CD8-positive, alpha-beta memory T cell (primary cell): ENCODE results near the gene ETS1. TPM values are rescaled to one million over a fixed set of nuclear protein-coding genes. Genes with fewer than 3 reads are reported as not detected.

Source experiments
- CTCF ChIA-PET: fragments of 350-600 bp; sonication (Branson Sonifier 250); formaldehyde crosslinking; loops from one replicate; lab custom pipeline; 2021; ENCODE audit warnings: antibody characterized with exemption; lab: Charles Lee
- POLR2A ChIA-PET: fragments of 350-600 bp; sonication (Branson Sonifier 250); formaldehyde crosslinking; loops from one replicate; lab custom pipeline; 2021; ENCODE audit warnings: antibody characterized with exemption; lab: Charles Lee
- DNase-seq, 5 donors: peaks; one replicate each; pipeline versions ENCODE4 v3.0.0 to v3.0.0-alpha.2; 2020 to 2022; ENCODE audit warnings: mixed read lengths in 1 of 5
- H3K27ac ChIP-seq: one replicate; pipeline ENCODE4 v1.7.0; 2013; ENCODE audit warnings: low read depth, mild to moderate bottlenecking, low read length, moderate library complexity
- H3K27me3 ChIP-seq: 2 replicates; pipeline ENCODE4 v1.7.0; 2013; ENCODE audit warnings: low read length, mild to moderate bottlenecking; ENCODE audit not compliant: insufficient read depth, poor library complexity, severe bottlenecking
- H3K36me3 ChIP-seq: 2 replicates; pipeline ENCODE4 v1.7.0; 2013; ENCODE audit warnings: mild to moderate bottlenecking, low read length, moderate library complexity; ENCODE audit not compliant: insufficient read depth
- H3K4me1 ChIP-seq: 2 replicates; pipeline ENCODE4 v1.7.0; 2013; ENCODE audit warnings: mild to moderate bottlenecking, low read length, moderate library complexity; ENCODE audit not compliant: insufficient read depth
- H3K4me3 ChIP-seq: 2 replicates; pipeline ENCODE4 v1.7.0; 2013; ENCODE audit warnings: mild to moderate bottlenecking, low read length
- H3K9me3 ChIP-seq: 2 replicates; pipeline ENCODE4 v1.7.0; 2013; ENCODE audit warnings: mild to moderate bottlenecking, low read length
- H3K27ac Mint-ChIP-seq, 8 donors: one replicate each; pipeline ENCODE4 v1.8.0; 2020 to 2021; ENCODE audit warnings: mixed read lengths in 8 of 8, mild to moderate bottlenecking in 6 of 8, inconsistent platforms in 3 of 8, moderate library complexity in 3 of 8
- H3K27me3 Mint-ChIP-seq, 2 donors: one replicate each; pipeline ENCODE4 v1.8.0; 2020 to 2021; ENCODE audit warnings: mixed read lengths in 2 of 2, mild to moderate bottlenecking in 1 of 2, moderate library complexity in 1 of 2
- H3K36me3 Mint-ChIP-seq, 3 donors: one replicate each; pipeline ENCODE4 v1.8.0; 2020 to 2021; ENCODE audit warnings: mixed read lengths in 3 of 3, inconsistent platforms in 1 of 3, mild to moderate bottlenecking in 1 of 3
- H3K4me1 Mint-ChIP-seq, 3 donors: one replicate each; pipeline ENCODE4 v1.8.0; 2020 to 2021; ENCODE audit warnings: mixed read lengths in 3 of 3, inconsistent platforms in 1 of 3, mild to moderate bottlenecking in 1 of 3
- H3K4me3 Mint-ChIP-seq, 7 donors: one replicate each; pipeline ENCODE4 v1.8.0; 2020 to 2021; ENCODE audit warnings: mixed read lengths in 7 of 7, mild to moderate bottlenecking in 6 of 7, moderate library complexity in 4 of 7, inconsistent platforms in 2 of 7
- H3K9me3 Mint-ChIP-seq, 5 donors: one replicate each; pipeline ENCODE4 v1.8.0; 2020 to 2022; ENCODE audit warnings: mixed read lengths in 5 of 5, mild to moderate bottlenecking in 3 of 5, moderate library complexity in 2 of 5, inconsistent platforms in 1 of 5
- polyA plus RNA-seq: library from polyadenylated mRNA; unstranded; fragments of 300-500 nt; fragmentation: Illumina TruSeq; gene quantifications from one replicate; pipeline ENCODE4 v1.2.3, GENCODE V29; 2021
- total RNA-seq, 2 experiments: library from RNA; stranded (reverse); gene quantifications; one replicate each; pipeline ENCODE4 v1.2.3, GENCODE V29; 2021

The ETS1 gene
- total and polyA plus RNA-seq, 3 experiments from 2014 or later: 386 to 411 (median 405) TPM

DNA sequence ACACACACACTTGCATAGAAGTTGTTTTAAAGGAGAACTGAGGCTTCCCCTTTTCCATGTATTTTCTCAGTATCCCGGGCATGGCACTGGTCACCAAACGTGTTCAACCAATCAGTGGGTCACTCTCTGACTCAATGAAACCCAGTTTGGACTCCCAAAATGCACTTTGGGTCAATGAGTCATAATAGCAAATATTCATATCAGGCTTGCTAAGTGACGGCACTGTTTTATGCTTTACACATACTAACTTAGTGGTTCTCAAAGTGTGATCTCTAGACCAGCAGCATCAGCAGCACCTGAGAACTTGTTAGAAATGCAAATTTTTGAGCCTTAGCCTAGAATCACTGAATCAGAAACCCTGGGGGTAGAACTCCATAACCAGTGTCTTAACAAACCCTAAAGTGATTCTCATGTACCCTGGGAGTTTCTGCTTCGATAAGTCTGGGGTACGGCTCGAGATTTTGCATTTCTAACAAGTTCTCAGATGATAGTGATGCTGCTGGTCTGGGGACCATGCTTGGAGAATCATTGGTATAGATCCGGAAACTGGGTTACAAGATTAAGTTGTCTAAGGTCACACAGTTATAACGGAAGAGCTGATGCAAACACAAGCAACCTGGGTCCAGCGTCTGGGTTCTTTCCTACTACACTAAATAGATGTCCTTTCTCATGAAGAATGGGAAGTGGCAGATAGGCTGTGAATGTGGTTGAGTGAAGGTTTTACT, 35.6 kb downstream of the ETS1 start:
- no peaks in the 10 kb centered on the region for H3K27me3 ChIP-seq
- Mint-ChIP-seq H3K9me3 (no peaks in the 10 kb centered on the region), H3K27me3 (no peaks in the 10 kb centered on the region), H3K4me1 (peaks cover 59 to 78% (median 74%) of the 10 kb centered on the region in 3 donors), H3K36me3 (no peaks in the 10 kb centered on the region), H3K4me3 (peak overlapping the region; percentile 11 to 71 (median 54)), H3K27ac (peak overlapping the region; percentile 76 to 98 (median 94))
- no peaks in the 10 kb centered on the region for H3K9me3 ChIP-seq
- peak in 1 of 5 donors; percentile 57 for DNase-seq
- H3K4me3 ChIP-seq: no peak overlapping the region
- H3K36me3 ChIP-seq: no peaks in the 10 kb centered on the region
- CTCF ChIA-PET: interaction anchor here (0.8 to 1.3 kb wide), 3 partner anchors 45 to 79 kb away, joined by 3 read pairs; no protein-coding TSS in a partner anchor
- H3K27ac ChIP-seq: peak overlapping the region; percentile 55
- H3K4me1 ChIP-seq: peaks cover 62% of the 10 kb centered on the region
- POLR2A ChIA-PET: interaction anchor here (0.5 to 1.3 kb wide), 3 partner anchors 26 to 73 kb away, joined by 3 to 6 read pairs (median 4); no protein-coding TSS in a partner anchor

DNA sequence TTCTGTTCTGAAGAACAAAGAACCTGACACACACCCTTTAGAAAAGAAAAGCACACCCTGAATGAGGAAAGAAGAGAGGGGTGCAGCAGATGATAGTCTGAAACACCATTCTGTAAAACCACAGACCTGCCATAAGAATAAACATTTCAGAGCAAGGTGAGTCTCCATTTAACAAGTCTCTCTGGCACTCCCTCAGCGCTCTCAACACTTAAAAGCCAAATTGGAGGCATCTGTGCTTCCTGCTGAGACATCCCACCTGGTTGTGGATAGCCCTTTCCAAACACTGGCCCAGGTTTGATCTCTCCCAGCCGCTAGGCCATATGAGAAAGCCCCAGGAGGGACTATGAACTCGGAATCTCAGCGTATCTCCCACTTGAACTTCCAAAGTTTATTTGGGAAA, 36.3 kb downstream of the ETS1 start:
- H3K4me3 ChIP-seq: no peak overlapping the region
- peak overlapping the region; percentile 15 for H3K27ac ChIP-seq
- Mint-ChIP-seq H3K4me1 (peaks cover 59 to 84% (median 77%) of the 10 kb centered on the region in 3 donors), H3K27ac (peak overlapping the region; percentile 76 to 98 (median 94)), H3K27me3 (no peaks in the 10 kb centered on the region), H3K4me3 (peak overlapping the region in 6 of 7 donors; percentile 14 to 61 (median 48)), H3K36me3 (no peaks in the 10 kb centered on the region), H3K9me3 (no peaks in the 10 kb centered on the region)
- ChIA-PET POLR2A (interaction anchor here (2.6 kb wide), 1 partner anchor 26 kb away, joined by 15 read pairs; no protein-coding TSS in a partner anchor), CTCF (no interaction called here)
- no peaks in the 10 kb centered on the region for H3K9me3 ChIP-seq
- no peaks in the 10 kb centered on the region for H3K27me3 ChIP-seq
- H3K4me1 ChIP-seq: peaks cover 65% of the 10 kb centered on the region
- no peaks in the 10 kb centered on the region for H3K36me3 ChIP-seq
- peak in 1 of 5 donors; percentile 54 for DNase-seq

DNA sequence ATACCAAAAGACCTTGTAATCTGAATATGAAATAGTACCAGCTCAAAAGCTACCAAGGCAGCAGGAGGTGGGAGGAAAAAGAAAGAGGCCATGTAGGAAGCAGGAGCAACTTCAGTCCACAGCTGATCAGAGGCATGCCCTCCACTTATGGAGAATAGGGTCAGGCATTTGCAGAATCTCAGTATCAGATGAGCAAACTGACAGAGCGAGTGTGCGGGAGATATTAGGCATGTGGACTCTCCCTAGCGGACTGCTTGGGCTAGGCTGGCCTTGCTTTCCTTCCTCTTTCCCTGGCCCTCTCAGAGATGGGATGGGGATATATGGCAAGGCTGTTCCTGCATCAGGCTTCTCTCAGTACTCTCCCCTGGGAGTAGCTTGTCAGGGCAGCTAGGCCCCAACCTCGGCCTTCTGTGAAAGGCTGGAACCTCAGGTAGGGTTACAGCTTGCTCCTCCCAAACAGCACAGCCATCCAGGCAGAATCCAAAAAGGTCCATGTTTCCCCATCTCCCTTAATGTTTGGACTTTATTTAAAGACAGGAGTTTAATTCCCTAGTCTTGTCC, 37.0 kb downstream of the ETS1 start:
- H3K27me3 ChIP-seq: no peaks in the 10 kb centered on the region
- ChIA-PET POLR2A (interaction anchor here (2.6 kb wide), 1 partner anchor 25 kb away, joined by 15 read pairs; no protein-coding TSS in a partner anchor), CTCF (interaction anchor here (1.5 to 2.7 kb wide), 2 partner anchors 24 to 82 kb away, joined by 4 to 8 read pairs; no protein-coding TSS in a partner anchor)
- peaks cover 72% of the 10 kb centered on the region for H3K4me1 ChIP-seq
- Mint-ChIP-seq H3K4me3 (peak overlapping the region in 4 of 7 donors; percentile 14 to 76 (median 47)), H3K9me3 (no peaks in the 10 kb centered on the region), H3K27ac (peak overlapping the region; percentile 76 to 98 (median 94)), H3K4me1 (peaks cover 61 to 91% (median 84%) of the 10 kb centered on the region in 3 donors), H3K27me3 (no peaks in the 10 kb centered on the region), H3K36me3 (no peaks in the 10 kb centered on the region)
- no peaks in the 10 kb centered on the region for H3K36me3 ChIP-seq
- no peak for DNase-seq
- no peaks in the 10 kb centered on the region for H3K9me3 ChIP-seq
- H3K27ac ChIP-seq: no peak overlapping the region
- peak overlapping the region; percentile 5 for H3K4me3 ChIP-seq

DNA sequence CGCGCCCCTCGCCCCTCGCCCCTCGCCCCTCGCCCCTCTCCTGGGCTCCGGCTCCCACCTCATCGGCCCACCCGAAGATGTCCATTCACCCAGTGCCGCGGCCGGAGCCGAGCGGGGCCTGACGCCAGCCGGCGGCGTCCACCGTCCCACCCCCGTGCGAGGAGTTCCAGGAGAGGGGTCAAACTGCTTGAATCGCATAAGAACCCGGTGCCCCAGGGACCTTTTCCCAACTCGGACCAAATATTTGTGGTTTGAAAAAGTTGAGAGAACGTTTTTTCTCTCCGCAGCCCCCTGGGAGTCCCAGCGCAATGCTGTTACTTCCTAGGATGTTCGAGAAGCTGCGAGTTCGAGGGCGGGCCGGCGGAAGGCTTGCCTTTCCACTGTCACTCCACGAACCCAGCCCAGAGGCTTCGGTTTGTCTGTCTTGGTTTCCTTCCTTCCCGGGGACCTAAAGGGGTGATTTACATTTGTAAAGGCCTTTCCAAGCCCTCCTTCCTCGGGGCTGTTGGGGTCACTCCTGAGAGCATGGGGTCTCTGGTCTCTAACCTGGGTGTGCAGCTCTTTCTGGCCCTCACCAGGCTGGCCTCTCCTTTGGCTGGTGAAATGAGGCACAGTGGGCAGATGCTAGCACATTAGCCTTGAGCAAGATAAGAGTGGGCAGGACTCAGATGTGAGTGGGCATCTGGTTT, 38.0 kb downstream of the ETS1 start:
- Mint-ChIP-seq H3K27ac (peak overlapping the region; percentile 76 to 98 (median 94)), H3K36me3 (no peaks in the 10 kb centered on the region), H3K27me3 (no peaks in the 10 kb centered on the region), H3K4me3 (peak overlapping the region; percentile 49 to 85 (median 68)), H3K4me1 (peaks cover 66 to 98% (median 93%) of the 10 kb centered on the region in 3 donors), H3K9me3 (no peaks in the 10 kb centered on the region)
- POLR2A ChIA-PET: interaction anchor here (1.5 to 2.6 kb wide), 2 partner anchors 24 to 74 kb away, joined by 3 to 15 read pairs; no protein-coding TSS in a partner anchor
- CTCF ChIA-PET: interaction anchor here (0.7 to 2.7 kb wide), 3 partner anchors 23 to 83 kb away, joined by 3 to 8 read pairs (median 4); no protein-coding TSS in a partner anchor
- Histone ChIP-seq H3K4me1 (peaks cover 81% of the 10 kb centered on the region), H3K36me3 (no peaks in the 10 kb centered on the region), H3K4me3 (no peak overlapping the region), H3K9me3 (no peaks in the 10 kb centered on the region), H3K27ac (no peak overlapping the region), H3K27me3 (no peaks in the 10 kb centered on the region)
- DNase-seq: no peak

GRCh38 chr11:128548649-128549255, 38.6 kb downstream of the ETS1 start:
- Mint-ChIP-seq H3K36me3 (no peaks in the 10 kb centered on the region), H3K4me1 (peaks cover 63 to 97% (median 88%) of the 10 kb centered on the region in 3 donors), H3K4me3 (peak overlapping the region; percentile 66 to 85 (median 75)), H3K27me3 (no peaks in the 10 kb centered on the region), H3K27ac (peak overlapping the region; percentile 42 to 92 (median 77)), H3K9me3 (no peaks in the 10 kb centered on the region)
- Histone ChIP-seq H3K27ac (no peak overlapping the region), H3K9me3 (no peaks in the 10 kb centered on the region), H3K36me3 (no peaks in the 10 kb centered on the region), H3K4me1 (peaks cover 83% of the 10 kb centered on the region), H3K4me3 (peak overlapping the region; percentile 68), H3K27me3 (no peaks in the 10 kb centered on the region)
- ChIA-PET CTCF (interaction anchor here (1.5 to 2.7 kb wide), 2 partner anchors 23 to 84 kb away, joined by 4 to 8 read pairs; no protein-coding TSS in a partner anchor), POLR2A (interaction anchor here (0.7 to 2.6 kb wide), 5 partner anchors 23 to 225 kb away, joined by 3 to 15 read pairs (median 4); no protein-coding TSS in a partner anchor)
- peak in 1 of 5 donors; percentile 48 for DNase-seq

GRCh38 chr11:128547946-128548648, 39.3 kb downstream of the ETS1 start:
- Mint-ChIP-seq H3K4me3 (peak overlapping the region; percentile 66 to 86 (median 75)), H3K9me3 (no peaks in the 10 kb centered on the region), H3K4me1 (peaks cover 56 to 97% (median 82%) of the 10 kb centered on the region in 3 donors), H3K36me3 (no peaks in the 10 kb centered on the region), H3K27me3 (no peaks in the 10 kb centered on the region), H3K27ac (peak overlapping the region; percentile 61 to 92 (median 87))
- H3K27me3 ChIP-seq: no peaks in the 10 kb centered on the region
- DNase-seq: peak in 1 of 5 donors; percentile 36
- H3K36me3 ChIP-seq: no peaks in the 10 kb centered on the region
- POLR2A ChIA-PET: interaction anchor here (0.7 to 1.4 kb wide), 4 partner anchors 23 to 224 kb away, joined by 3 to 8 read pairs (median 4); no protein-coding TSS in a partner anchor
- peak overlapping the region; percentile 68 for H3K4me3 ChIP-seq
- CTCF ChIA-PET: interaction anchor here (1.3 to 2.7 kb wide), 3 partner anchors 10 to 84 kb away, joined by 3 to 8 read pairs (median 4); no protein-coding TSS in a partner anchor
- no peaks in the 10 kb centered on the region for H3K9me3 ChIP-seq
- peaks cover 77% of the 10 kb centered on the region for H3K4me1 ChIP-seq
- no peak overlapping the region for H3K27ac ChIP-seq
